PC-9 (cell line): ENCODE data around the gene MXRA7.

ENCODE experiments used
- EZH2 ChIP-seq: fragments of 200-600 bp; sonication (generic); IDR thresholded peaks from 2 replicates; pipeline ENCODE4 v1.8.0; 2017; ENCODE audit warnings: antibody characterized with exemption, low read depth
- TF ChIP-seq, protein P1 (sequence below): fragments of 200-600 bp; sonication (generic); conservative IDR thresholded peaks from 2 replicates; pipeline ENCODE4 v1.6.1; 2017; ENCODE audit warnings: mixed run types, antibody characterized with exemption, mild to moderate bottlenecking, moderate library complexity

DNA sequence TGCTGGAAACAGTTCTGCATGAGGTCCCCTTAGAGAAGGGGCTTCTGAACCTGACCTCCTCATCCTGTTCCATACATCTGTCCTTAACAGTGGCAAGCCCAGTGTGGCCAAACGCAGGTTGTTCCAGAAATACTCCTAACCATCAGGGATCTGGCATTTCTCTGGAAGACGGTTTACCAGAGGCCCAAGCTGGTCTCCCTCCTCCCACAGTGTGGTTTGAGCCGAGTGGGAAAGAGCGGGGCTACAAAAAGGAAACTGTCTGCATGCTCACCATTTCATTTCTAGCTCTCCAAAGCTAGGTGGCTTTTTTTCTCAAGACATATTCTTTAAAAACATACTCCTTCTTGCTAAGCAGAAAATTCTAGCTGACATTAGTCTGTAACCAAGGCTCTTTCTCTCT is 6.0 kb downstream of the MXRA7 start:
- TF ChIP-seq EZH2 = no peak
- TF ChIP-seq, protein P1, sequence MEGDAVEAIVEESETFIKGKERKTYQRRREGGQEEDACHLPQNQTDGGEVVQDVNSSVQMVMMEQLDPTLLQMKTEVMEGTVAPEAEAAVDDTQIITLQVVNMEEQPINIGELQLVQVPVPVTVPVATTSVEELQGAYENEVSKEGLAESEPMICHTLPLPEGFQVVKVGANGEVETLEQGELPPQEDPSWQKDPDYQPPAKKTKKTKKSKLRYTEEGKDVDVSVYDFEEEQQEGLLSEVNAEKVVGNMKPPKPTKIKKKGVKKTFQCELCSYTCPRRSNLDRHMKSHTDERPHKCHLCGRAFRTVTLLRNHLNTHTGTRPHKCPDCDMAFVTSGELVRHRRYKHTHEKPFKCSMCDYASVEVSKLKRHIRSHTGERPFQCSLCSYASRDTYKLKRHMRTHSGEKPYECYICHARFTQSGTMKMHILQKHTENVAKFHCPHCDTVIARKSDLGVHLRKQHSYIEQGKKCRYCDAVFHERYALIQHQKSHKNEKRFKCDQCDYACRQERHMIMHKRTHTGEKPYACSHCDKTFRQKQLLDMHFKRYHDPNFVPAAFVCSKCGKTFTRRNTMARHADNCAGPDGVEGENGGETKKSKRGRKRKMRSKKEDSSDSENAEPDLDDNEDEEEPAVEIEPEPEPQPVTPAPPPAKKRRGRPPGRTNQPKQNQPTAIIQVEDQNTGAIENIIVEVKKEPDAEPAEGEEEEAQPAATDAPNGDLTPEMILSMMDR = no peak
